NCI-H2196 (cell line): ENCODE data around the gene DOCK3.
"Not testable (repeated sequence)": the region's sequence is repeated elsewhere in the genome, so short reads cannot be mapped to it uniquely, and the experiment has no call there.

Experiments
- DNase-seq: peaks from one replicate; lab custom pipeline; 2025; ENCODE audit not compliant: unreplicated experiment; lab: John Stamatoyannopoulos, UW

DOCK3 gene

DNA sequence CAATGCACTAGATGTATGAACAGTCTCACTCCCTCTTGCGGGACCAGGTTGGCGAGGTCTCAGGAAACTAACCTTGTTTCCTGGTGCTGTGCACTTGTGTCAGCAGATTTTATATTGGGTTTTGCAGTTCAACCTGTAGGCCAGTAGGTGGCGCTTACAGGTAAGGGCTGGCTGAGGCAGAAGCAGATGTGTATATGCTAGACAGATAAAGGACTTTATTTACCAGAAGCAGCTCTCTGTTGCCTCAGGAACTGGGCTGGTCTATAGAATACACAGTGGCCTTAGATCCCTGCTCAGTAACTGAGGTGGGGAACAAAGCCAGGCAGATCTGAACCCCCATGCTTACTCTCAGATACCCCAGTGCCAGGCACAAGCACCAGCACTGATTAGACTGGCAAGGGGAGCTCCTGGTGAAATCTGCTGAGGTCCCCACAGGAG, 296.8 kb downstream of the DOCK3 start:
- DNase-seq = peak; percentile 57

DNA sequence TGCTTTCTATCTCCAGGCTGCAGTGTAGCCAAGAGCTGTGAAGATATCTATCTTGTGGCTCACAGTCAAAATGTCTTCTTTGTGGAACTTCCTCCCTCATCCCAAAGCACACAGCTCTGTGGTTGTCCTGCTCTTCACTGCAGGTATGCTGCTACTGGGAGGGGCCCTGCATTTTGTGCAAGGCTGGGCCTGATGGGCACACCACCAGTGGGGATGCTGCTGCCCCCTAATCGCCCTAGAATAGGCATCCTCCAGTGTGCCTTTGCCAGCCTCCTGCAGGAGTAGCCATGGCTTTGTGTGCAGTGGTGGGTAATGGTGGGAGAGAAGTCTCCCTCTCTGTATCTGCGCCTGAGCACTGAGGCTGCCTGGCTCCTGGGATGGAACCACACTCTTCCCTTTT, 297.3 kb downstream of the DOCK3 start:
- no peak for DNase-seq

DNA sequence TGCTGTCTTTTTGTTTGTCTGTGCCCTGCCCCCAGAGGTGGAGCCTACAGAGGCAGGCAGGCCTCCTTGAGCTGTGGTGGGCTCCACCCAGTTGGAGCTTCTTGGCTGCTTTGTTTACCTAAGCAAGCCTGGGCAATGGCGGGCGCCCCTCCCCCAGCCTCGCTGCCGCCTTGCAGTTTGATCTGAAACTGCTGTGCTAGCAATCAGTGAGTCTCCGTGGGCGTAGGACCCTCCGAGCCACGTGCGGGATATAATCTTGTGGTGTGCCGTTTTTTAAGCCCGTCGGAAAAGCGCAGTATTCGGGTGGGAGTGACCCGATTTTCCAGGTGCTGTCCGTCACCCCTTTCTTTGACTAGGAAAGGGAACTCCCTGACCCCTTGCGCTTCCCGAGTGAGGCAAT, 303.9 kb downstream of the DOCK3 start:
- DNase-seq = not testable (repeated sequence)

DNA sequence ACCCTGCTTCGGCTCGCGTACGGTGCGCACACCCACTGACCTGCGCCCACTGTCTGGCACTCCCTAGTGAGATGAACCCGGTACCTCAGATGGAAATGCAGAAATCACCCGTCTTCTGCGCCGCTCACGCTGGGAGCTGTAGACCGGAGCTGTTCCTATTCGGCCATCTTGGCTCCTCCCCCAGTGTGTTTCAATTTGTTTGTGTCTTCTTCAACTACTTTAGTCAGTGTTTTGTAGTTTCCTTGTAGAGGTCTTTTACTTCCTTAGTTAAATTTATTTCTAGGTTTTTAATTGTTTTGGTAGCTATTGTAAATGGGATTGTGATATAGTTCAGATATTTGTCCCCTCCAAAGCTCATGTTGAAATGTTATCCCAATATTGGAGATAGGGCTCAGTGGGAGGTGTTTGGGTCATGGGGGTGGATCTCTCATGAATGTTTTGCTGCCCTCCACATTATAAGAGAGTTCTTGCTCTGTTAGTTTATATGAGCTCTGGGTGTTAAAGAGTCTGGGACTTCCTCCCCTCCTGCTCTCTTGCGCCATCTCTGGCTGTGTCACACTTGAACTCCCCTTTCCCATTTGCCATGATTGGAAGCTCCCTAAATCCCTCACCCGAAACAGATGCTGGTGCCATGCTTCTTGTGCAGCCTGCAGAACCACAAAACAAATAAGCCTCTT, 304.4 kb downstream of the DOCK3 start:
- DNase-seq = no peak

DNA sequence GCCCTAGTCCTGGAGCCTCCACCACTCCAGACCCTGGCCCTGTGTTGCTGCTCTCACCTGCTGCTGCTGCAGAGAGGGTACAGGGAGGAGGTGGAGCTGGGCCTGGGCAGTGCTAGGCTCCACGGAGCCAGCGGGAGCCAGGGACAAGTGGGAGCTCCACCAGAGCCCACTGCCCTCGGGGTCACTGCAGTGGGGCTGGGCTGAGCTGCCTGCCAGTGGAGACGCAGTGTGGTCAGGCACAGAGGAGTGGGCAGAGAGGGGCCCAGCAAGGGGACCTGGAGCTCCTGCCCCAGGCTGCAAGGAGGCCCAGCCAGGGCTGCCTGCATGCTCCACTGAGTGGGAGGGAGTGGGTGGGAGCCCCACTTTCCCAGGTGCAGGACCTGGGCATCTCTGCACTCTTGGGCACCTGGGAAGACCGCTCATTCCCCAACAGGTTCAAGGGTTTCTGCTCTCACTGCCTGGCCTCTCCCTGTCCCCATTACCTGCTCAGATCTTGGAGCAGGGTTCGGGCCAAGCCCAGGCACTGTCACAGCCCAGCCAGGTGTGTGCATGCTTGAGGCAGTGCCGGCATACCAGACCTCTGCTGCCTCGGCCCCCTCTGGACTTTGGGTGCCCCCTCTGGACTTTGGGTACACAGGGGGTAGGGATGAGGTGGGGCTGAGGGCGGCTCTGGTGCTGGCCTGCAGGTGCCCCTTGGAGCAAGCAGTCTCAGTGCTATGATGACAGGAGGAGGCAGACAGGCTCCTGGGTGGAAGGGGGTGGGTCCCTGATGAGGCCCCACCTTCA, 308.0 kb downstream of the DOCK3 start:
- no peak for DNase-seq

DNA sequence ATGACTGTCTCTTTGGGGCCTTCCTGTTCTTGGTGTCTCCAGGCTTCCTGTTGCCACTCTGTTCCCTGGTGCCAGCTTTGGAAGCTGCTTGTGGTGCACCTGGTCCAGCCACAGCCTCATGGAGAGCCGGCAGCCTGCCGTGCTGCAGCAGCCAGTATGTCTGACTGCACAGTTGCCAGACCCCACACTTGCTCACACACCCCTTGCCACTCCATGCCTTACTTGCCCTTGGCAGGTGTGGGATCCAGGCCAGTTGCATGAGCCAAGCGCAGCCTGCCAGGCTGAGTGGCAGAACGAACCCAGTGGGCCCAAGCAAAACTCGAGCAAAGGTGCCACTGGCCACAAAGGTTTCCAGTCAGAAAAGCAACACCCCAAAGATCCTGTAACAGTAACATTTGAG, 309.2 kb downstream of the DOCK3 start:
- DNase-seq = no peak

DNA sequence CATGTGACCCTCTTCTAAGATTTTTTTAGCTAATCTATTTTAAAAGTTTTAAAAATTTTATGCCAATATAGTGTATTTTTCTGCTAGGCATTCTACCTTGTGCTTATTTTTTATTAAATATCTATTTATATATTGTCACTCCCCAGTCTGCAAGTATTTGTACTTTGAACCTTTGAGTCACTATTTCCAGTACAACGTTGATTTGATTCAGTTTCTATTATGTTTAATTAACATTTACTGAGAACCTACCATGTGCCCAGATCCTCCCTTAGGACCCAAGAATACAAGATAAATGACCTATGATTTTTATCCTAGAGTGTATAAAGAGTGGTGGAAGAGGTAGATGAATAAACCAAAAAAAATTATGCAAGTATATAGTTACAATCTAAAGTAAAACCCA, 311.2 kb downstream of the DOCK3 start:
- DNase-seq = no peak

DNA sequence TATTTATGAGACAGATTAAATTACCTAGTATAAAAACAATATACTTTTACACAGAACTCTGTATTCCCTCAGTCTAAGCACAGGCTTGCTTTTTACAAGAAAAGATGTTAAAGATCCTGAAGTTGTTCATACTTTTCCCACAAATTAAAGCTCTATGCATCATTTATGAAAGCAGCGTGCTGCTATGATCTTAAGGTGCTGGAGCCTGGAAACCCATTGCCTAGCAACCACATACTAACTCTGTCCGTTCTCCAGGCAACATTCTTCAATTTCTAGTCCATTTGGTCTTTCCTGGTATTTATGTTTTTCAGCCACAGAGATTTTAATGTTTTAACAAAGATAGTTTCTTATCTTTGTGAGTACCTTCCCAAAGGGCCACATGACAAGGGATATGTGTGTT, 312.0 kb downstream of the DOCK3 start:
- no peak for DNase-seq

DNA sequence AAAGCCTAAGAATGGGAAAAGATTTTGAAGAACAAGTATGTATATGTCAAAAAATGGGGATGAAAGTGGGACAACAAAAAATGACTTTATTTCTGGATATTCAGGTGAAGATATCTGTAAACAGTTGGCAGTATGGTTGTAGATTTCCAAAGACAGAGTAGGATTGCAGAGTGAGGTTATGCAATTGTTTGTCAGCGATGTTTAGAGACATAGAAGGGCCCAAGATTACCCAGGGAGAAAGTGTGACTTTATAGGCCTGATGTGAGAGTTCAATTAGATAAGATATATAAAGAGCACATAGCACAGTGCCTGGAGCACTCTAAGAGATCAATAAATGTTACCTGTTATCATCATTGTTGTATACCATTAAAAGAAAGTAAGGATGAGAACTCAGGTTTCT, 319.8 kb downstream of the DOCK3 start:
- no peak for DNase-seq

DNA sequence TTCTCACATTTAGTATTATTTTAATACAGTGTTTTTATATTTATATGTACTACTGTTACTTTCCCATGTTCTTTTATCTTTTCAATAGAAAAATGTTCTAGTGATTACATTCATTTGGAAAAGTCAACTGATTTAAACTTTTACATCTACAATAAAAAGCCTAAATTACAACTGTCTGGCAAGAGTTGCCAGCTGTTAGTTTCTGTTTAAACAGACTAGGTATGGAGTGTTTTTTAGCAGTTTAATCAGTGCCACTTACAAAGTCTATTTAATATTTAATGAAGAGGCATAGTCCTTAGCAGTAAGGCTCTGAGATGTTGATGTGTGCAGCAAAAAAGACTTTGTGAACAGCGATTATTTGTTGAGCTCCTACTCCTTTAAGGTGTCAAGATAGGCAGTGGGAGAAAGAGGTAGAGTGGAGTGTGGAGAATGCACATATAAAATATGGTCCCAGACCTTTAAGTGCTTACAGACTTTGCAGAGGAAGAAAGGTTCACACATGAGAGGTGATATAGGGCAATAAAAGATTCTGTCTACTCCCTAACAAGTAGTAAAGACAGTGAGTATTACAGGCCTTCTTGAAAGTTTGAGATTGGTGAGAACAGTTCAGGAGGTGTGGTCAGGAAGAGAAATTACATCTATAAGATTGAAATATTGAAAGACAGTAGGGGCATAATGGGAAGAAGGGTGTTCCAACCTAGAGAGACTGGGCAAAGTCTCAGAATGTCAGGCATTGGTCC, 320.5 kb downstream of the DOCK3 start:
- DNase-seq = no peak

DNA sequence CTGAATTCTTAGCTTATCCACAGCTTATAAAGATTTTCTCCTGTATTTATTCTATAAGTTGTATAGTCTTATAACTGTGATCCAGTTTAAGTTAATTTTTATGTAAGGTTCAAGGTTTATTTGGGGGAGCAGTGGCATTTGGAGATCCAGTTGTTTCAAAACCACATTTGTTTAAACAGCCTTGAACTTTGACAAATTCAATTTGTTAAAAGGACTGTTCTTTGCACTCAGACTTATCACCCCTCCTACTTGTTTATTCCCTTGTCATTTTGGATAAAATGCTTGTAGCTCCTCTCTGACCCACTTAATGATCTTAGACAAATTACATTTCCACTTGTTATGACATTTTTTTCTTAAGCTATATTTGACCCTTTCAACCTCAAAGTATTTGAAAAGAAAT, 327.8 kb downstream of the DOCK3 start:
- no peak for DNase-seq

DNA sequence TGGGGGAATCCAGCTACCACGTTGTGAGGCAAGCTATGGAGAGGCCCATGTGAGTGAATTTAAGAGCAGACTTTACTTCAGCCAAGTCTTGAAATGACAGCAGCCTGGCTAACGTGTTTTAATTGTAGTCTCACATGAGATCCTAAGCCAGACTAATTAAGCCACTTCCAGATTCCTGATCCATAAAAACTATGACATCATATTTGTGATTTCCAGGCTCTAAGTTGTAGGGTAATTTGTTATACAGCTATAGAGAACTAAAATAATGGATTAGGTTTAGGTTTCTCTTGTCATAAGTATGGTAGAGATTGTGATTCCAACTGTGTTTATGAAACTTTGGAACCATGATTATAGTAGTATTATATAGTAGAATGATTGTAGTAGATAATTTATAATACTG, 329.5 kb downstream of the DOCK3 start:
- no peak for DNase-seq

DNA sequence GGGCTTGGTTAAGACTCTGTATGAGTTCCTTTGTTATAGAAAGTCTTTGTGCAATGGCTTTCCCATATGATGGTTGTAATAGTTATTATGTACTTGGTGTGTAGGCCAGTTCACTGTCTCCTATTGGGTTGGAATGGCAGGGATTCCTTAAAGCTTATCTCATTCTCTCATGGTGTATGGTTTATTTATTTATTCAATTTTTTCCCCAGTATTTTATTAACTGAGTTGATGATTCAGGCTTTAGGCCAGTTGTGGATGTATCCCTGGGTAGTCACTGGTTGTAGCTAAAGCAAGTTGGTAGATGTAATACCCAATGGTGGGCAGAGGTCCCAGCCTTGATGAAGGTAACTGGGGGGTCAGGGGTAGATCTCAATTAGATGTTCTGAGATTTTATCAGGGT, 349.4 kb downstream of the DOCK3 start:
- DNase-seq = no peak

DNA sequence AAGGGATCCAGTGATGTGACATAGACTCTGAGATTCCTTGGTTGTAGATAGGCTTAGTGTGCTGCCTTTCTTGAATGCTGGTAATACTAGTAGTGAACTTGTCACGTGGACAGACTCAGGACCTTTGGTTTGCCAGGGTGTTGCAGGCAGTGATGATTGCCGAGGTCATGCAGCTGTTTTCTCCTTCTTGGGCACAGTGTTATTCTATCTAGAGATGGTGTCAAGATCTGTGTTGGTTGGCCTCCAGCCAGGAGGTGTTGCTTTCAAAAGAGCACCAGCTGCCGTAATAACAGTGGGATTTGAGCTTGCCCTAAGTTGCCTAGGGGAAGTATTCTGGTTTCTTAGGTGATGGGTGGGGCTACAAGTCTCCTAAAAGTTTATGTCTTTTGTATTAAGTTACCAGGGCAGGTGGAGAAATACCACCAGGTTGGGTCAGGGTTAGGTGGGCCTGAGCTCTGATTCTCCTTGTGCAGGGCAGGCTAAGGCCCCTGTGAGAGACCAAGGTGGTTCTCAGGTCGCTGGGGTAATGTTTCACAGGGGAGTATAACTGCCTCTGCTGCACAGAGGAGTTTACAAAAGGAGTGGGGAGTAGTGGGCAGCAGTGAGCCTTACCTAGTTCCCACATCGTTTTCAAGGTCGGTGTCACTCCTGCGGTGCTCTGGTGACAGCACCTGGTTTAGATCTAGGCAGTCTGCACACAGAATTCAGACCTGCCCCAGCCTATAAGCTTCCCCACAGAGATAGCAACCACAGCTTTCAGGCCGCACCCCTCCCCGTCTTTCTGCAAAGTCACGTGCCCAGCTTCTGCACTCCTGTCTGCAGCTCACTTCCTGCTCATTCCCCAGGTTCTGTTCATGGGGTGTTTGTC, 350.3 kb downstream of the DOCK3 start:
- peak; percentile 32 for DNase-seq

DNA sequence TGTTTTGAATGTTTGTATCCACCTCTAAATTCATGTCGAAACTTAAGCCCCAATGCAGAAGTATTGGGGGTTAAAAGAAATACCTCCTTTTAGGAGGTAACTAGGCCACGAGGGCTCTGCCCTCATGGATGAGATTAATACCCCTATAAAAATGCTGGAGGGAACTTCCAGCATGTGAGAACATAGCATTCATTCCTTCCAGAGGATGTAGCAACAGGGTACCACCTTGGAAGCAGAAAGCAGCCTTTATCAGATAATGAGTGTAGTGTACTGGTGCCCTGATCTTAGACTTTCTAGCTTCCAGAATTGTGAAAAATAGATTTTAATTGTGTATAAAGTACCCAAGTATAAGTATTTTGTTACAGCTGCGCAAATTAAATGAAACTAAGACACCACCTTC, 356.9 kb downstream of the DOCK3 start:
- no peak for DNase-seq

DNA sequence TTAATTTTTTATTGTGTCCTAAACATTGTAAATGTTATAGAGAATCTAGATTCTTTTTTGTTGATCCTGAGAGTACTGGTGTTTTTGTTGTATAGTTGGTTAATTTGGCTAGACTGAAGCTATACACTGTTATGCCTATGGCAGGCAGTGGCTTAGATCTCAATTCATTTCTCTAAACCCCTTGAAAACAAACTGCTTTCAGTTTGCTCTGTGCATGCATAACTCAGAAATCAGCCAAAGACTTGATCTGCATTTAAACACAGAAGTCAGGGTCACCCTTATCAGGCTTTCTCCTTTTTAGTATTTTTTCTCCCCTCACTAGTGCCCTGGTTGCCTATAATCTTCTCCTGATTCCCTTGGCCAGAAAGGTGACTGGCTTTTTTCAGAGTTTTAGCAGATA, 360.9 kb downstream of the DOCK3 start:
- no peak for DNase-seq

DNA sequence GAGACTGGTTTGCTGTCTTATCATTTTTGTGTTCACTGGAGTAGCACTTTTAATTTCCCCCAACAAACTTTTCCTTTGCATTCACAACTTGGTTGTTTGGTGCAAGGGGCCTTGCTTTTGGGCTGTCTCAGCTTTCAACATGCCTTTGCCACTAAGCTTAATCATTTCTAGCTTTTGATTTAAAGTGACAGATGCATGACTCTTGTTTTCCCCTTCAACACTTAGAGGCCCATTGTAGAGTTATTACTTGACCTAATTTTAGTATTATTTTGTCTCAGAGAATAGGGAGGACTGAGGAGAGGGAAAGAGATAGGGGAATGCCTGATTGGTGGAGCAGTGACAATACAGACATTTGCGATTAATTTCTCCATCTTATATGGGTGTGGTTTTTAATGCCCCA, 370.3 kb downstream of the DOCK3 start:
- DNase-seq = no peak

DNA sequence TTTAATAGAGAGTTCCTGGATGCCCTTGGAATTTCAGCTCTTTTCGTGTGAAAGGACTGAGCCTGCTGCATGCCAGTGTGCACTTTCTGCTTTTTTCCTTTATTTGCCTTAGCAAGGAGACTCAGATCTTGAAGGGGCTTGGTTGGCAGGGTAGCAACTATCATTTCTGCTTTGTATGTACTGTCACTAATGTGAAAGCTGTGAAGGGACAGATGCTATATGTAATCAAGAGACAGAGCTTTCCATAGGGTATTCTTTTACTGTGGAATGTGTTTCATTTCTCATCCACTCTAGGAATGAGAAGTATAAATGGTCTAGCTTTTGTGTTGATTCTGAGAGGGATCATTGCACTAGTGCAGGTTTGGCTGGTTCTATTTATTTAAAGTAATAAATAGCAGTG, 377.8 kb downstream of the DOCK3 start:
- DNase-seq = no peak

DNA sequence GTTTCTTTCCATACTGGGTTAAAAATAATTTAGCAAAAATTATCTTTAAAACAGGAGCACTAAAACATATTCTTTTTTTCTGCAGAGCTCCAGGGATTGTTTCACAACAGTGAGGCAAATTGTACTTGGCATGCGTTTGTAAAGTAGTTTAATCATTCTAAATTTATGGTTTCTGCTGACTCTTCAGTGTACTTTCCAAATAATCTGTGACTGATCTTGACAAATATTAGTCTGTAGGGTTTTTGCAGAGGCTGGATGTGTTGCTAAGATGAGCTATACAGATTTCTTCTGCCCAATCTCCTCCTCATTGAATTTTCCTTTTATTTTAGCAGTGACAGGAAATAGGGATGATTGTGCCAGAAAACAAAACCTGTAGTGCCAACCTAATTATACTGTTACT, 382.4 kb downstream of the DOCK3 start:
- no peak for DNase-seq

DNA sequence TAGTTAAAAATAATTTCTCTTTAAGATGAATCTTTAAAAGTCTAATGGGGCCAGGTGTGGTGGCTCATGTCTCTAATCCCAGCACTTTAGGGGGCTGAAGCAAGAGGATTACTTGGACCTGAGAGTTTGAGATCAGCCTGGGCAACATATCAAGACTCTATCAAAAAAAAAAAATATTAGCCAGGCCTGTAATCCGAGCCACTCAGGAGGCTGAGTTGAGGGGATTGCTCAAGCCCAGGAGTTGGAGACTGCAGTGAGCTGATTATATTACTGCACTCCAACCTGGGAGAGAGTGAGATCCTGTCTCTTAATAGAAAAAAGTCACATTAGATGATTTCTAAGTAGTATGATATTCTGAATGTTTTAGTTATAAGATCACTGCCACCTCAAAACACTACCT, 388.3 kb downstream of the DOCK3 start:
- DNase-seq = peak; percentile 0

DNA sequence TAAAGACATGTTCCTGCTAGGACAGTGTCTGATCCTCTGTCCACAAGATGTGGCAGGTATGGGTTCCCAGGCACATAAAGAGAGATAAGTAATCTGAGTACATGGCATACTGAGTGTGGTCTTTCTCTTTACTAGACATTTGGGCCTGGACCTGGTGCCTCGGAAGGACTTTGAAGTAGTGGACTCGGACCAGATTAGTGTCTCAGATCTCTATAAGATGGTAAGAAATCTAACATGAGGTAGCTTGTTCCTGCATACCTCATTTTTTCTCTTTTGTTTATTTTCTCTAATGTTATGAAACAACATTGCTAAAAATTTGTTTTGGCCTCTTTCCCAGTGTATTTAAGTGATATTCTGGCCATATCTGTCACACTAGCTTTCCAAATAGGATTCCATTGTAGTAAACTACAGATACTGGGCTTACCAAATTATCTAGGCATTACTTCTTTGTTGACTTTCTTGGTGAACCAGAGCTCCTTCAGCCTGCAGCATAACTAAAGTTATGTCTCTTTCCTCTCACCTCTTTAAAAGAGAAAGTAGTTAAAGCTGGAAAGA, 400.6 kb downstream of the DOCK3 start:
- no peak for DNase-seq
